Activated CD4-positive, alpha-beta memory T cell treated with anti-CD3 and anti-CD28 coated beads, Interleukin-2, amount 10 ng/mL, durations not matched to agents 7 days and 5 days (primary cell): ENCODE results near the gene HOXD3. TPM values are rescaled to one million over a fixed set of nuclear protein-coding genes. Genes with fewer than 3 reads are reported as not detected.

ENCODE experiments used
- CTCF ChIA-PET: fragments of 350-600 bp; sonication (Branson Sonifier 250); formaldehyde crosslinking; loops from one replicate; lab custom pipeline; 2021; ENCODE audit warnings: antibody characterized with exemption, inconsistent platforms; lab: Charles Lee
- POLR2A ChIA-PET: fragments of 350-600 bp; sonication (Branson Sonifier 250); formaldehyde crosslinking; loops from one replicate; lab custom pipeline; 2021; ENCODE audit warnings: antibody characterized with exemption; lab: Charles Lee
- DNase-seq: peaks from one replicate; pipeline ENCODE4 v3.0.0-alpha.2; 2020
- H3K27ac Mint-ChIP-seq: one replicate; pipeline ENCODE4 v1.8.0; 2021; ENCODE audit warnings: mild to moderate bottlenecking, mixed read lengths
- H3K27me3 Mint-ChIP-seq: one replicate; pipeline ENCODE4 v1.8.0; 2021; ENCODE audit warnings: mixed read lengths
- H3K36me3 Mint-ChIP-seq: one replicate; pipeline ENCODE4 v1.8.0; 2021; ENCODE audit warnings: low read depth, mixed read lengths
- H3K4me1 Mint-ChIP-seq: one replicate; pipeline ENCODE4 v1.8.0; 2021; ENCODE audit warnings: mixed read lengths
- H3K4me3 Mint-ChIP-seq: one replicate; pipeline ENCODE4 v1.8.0; 2021; ENCODE audit warnings: mild to moderate bottlenecking, mixed read lengths
- H3K9me3 Mint-ChIP-seq: one replicate; pipeline ENCODE4 v1.8.0; 2021; ENCODE audit warnings: mixed read lengths
- total RNA-seq, 2 experiments: library from RNA; stranded (reverse); gene quantifications; one replicate each; pipeline ENCODE4 v1.2.3, GENCODE V29; 2021

Gene HOXD3
- total RNA-seq, 2 experiments from 2014 or later: not detected

DNA sequence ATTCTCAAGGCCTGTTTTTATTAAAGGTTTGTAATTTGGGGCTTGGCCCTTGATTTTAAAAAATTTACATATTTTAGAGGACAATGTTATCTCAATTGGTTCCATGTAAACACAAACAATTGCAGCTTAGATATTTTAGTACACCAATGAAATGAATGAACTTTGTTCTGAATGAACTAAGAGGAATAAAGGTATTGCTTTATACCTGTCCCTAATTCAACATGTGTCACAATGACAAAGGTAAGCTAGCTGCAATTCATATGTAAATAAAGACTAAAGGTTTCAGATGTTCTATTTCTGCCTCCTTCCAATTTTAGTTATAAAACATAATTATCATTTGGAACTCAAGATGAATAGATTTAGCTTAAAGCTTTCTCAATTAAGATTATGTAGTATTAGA, 42.8 kb downstream of the HOXD3 start:
- H3K27me3 Mint-ChIP-seq: peaks cover 26% of the 10 kb centered on the region
- no peaks in the 10 kb centered on the region for H3K4me1 Mint-ChIP-seq
- H3K36me3 Mint-ChIP-seq: no peaks in the 10 kb centered on the region
- no peak overlapping the region for H3K27ac Mint-ChIP-seq
- no peaks in the 10 kb centered on the region for H3K9me3 Mint-ChIP-seq
- ChIA-PET POLR2A (no interaction called here), CTCF (interaction anchor here (0.7 to 0.9 kb wide), 2 partner anchors 23 to 297 kb away, joined by 3 read pairs; no protein-coding TSS in a partner anchor)
- no peak overlapping the region for H3K4me3 Mint-ChIP-seq
- DNase-seq: no peak

DNA sequence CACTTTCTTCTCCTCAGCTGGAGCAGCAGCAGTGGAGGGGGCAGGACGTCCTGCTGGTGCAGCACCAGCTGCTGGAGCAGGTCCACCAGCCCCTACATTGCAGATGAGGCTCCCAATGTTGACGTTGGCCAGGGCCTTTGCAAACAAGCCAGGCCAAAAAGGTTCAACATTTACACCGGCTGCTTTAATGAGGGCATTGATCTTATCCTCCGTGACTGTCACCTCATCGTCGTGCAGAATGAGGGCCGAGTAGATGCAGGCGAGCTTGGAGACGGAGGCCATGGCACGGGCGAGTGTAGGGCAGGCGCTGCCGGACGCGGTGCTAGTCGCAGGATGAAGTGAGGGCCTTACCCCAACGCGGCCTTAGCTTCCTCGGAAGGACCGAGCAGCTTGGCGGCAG, 43.9 kb downstream of the HOXD3 start:
- ChIA-PET POLR2A (no interaction called here), CTCF (no interaction called here)

DNA sequence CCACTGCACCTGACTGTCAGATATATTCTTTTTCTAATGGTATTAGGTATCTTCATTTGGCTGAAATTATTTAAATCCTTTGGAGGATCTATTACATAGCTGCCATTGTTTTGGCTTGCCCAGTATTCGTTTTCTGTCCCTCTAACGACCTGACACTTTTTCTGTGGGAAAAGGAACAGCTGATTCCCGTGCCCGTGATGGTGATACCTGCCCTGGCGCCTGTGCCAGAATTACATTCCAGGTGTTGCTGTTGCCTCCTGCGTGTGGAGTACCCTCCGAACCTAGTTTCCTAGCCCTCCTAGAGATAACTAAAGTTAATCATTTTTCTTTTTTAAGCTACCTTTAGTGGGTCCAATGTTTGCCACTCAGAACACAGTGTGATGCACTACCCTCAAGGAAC, 45.4 kb downstream of the HOXD3 start:
- Mint-ChIP-seq H3K36me3 (no peaks in the 10 kb centered on the region), H3K4me1 (no peaks in the 10 kb centered on the region), H3K9me3 (no peaks in the 10 kb centered on the region), H3K4me3 (no peak overlapping the region), H3K27me3 (peaks cover 16% of the 10 kb centered on the region), H3K27ac (no peak overlapping the region)
- POLR2A ChIA-PET: no interaction called here
- CTCF ChIA-PET: no interaction called here
- no peak for DNase-seq

More for the DNA sequence above, 43.9 kb downstream of the HOXD3 start:
- Mint-ChIP-seq H3K27me3 (peaks cover 23% of the 10 kb centered on the region), H3K36me3 (no peaks in the 10 kb centered on the region), H3K27ac (no peak overlapping the region), H3K4me1 (no peaks in the 10 kb centered on the region), H3K4me3 (no peak overlapping the region), H3K9me3 (no peaks in the 10 kb centered on the region)
- no peak for DNase-seq

DNA sequence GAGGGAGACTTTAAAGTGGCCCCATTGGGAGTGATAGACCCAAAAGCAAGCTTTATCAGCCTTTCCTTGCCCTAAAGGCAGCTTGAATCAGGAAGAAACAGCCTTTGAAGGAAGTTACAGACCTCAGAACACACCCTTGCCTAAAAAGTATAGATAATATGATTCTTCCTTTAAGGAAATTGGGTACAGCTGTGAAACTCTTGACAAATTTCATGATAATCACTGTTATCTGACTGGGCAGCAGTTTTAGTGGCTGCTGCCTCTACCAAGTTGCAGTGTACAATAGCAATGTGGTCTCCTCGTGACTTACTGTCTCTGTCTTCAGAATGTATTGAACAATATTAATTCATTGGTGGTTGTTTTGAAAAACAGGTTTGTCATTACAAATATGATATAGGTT, 48.0 kb downstream of the HOXD3 start:
- ChIA-PET CTCF (no interaction called here), POLR2A (no interaction called here)
- no peaks in the 10 kb centered on the region for H3K9me3 Mint-ChIP-seq

DNA sequence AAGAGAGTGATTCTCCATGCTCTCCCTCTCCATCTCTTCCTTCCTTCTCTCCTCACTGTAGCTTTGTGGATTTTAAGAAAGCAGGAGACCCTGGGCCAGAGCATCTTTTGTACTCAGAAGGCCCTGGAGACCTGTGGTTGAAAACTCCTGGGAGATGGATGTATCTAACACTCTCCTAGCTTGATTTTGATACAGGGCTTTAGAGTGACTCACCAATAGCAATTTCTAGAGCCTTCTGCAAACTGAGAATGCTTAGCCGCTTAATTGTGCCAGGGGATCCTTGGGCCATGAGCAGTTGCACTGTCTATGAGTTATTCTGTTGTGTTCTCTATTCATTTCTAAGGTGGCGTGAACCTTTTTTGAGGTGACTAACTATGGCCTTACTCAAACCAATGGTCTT, 49.0 kb downstream of the HOXD3 start:
- peaks cover 15% of the 10 kb centered on the region for H3K27me3 Mint-ChIP-seq
- H3K36me3 Mint-ChIP-seq: no peaks in the 10 kb centered on the region
- no peak for DNase-seq
- H3K9me3 Mint-ChIP-seq: no peaks in the 10 kb centered on the region
- POLR2A ChIA-PET: no interaction called here
- CTCF ChIA-PET: no interaction called here
- no peak overlapping the region for H3K27ac Mint-ChIP-seq
- no peak overlapping the region for H3K4me3 Mint-ChIP-seq
- H3K4me1 Mint-ChIP-seq: no peaks in the 10 kb centered on the region

More for the DNA sequence above, 48.0 kb downstream of the HOXD3 start:
- peaks cover 13% of the 10 kb centered on the region for H3K27me3 Mint-ChIP-seq
- H3K27ac Mint-ChIP-seq: no peak overlapping the region
- no peaks in the 10 kb centered on the region for H3K36me3 Mint-ChIP-seq
- no peak overlapping the region for H3K4me3 Mint-ChIP-seq
- no peaks in the 10 kb centered on the region for H3K4me1 Mint-ChIP-seq
- no peak for DNase-seq

DNA sequence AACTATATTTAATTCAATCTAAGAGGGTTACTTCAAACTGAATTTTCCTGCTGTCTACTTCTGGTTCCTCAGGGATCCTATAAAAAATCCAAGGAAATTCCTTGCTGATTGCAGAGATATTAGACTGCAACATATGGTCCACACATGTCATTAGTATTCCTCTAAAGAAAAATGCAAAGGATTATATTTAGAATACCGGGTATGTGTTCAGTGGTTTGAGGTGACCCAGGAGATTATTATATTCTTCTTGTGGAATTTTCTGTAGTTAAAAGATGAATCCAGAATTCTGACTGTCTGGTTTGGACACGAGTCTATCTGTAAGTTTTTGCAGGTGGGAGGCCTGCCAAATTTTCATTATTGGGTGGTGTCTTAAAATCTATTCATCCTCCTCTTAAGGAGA, 49.6 kb downstream of the HOXD3 start:
- H3K36me3 Mint-ChIP-seq: no peaks in the 10 kb centered on the region
- POLR2A ChIA-PET: no interaction called here
- CTCF ChIA-PET: interaction anchor here (0.7 kb wide), 1 partner anchor 28 kb away, joined by 3 read pairs; no protein-coding TSS in a partner anchor
- H3K4me3 Mint-ChIP-seq: no peak overlapping the region
- DNase-seq: no peak
- H3K9me3 Mint-ChIP-seq: no peaks in the 10 kb centered on the region
- H3K27ac Mint-ChIP-seq: no peak overlapping the region
- H3K27me3 Mint-ChIP-seq: peaks cover 18% of the 10 kb centered on the region
- no peaks in the 10 kb centered on the region for H3K4me1 Mint-ChIP-seq

DNA sequence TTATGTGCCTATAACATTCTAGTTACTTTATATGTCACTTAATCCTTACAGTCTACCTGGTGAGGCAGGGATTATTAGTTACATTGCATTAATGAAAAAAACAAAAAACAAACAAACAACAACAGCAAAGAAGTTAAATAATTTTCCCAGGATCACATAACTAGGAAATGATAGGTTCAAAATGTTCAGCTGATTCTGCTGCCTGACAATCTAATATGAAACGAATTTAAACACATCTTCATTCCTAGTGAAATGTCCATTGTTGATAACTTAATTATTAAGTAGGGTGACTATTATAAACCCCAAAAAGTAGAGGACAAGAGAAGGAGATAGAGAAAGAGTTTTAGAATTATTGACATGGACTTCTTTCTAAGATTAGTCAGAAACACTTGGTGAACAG, 54.0 kb downstream of the HOXD3 start:
- Mint-ChIP-seq H3K27me3 (peaks cover 13% of the 10 kb centered on the region), H3K4me1 (no peaks in the 10 kb centered on the region), H3K9me3 (no peaks in the 10 kb centered on the region), H3K36me3 (no peaks in the 10 kb centered on the region), H3K27ac (no peak overlapping the region), H3K4me3 (no peak overlapping the region)
- POLR2A ChIA-PET: no interaction called here
- CTCF ChIA-PET: interaction anchor here (1.4 to 1.6 kb wide), 2 partner anchors 84 to 244 kb away, joined by 3 to 4 read pairs; no protein-coding TSS in a partner anchor
- DNase-seq: no peak

DNA sequence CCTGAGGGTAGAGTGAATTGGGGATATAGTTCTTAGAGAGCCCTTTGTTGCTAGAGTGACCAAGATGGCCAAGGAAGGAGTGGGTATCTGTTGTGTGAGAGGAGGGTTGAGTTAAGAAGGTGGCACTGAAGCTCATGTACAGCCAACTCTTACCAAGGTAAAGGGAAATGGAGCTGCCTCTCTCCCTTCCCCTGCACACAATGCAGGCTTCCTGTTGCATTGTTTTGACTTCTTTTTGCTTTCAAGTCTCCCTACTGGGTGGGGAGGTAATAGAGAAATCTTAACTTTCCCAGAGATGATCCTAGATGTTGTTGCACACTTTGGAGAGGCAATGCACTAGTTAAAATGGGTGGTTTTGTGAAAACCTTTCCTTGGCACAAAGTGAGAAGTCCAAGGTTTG, 55.2 kb downstream of the HOXD3 start:
- Mint-ChIP-seq H3K4me3 (no peak overlapping the region), H3K9me3 (no peaks in the 10 kb centered on the region), H3K27me3 (peaks cover 13% of the 10 kb centered on the region), H3K27ac (no peak overlapping the region), H3K36me3 (no peaks in the 10 kb centered on the region), H3K4me1 (no peaks in the 10 kb centered on the region)
- ChIA-PET POLR2A (no interaction called here), CTCF (no interaction called here)
- DNase-seq: no peak

DNA sequence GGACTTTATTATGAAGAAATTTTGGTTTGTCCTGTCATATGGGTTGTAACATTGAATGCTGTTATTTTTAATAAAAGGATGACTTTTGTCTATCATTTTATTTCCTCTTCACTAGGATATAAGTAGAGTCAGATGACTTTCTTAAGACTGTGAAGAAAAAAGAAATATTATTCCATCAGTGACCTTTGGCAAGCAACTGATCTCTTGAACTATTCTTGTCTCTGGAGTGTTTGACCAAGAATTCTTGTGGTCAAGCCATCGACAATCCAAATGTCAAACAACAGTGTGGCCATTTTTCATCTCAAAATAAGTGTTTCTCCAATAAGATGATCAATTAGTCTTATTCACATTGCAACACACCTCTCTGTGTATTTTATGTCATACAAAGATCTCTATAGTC, 56.3 kb downstream of the HOXD3 start:
- DNase-seq: no peak
- Mint-ChIP-seq H3K27me3 (peaks cover 13% of the 10 kb centered on the region), H3K36me3 (no peaks in the 10 kb centered on the region), H3K4me3 (no peak overlapping the region), H3K9me3 (no peaks in the 10 kb centered on the region), H3K4me1 (no peaks in the 10 kb centered on the region), H3K27ac (no peak overlapping the region)
- CTCF ChIA-PET: no interaction called here
- POLR2A ChIA-PET: no interaction called here

Other genes starting within 250 kb of the HOXD3 start
- 10 to 100 TPM; 43.5 to 48.7 TPM for gene LNPK, start 155.0 kb upstream of the HOXD3 start, total RNA-seq
- gene EVX2, start 73.3 kb upstream of the HOXD3 start, total RNA-seq: not detected
- gene HOXD13, start 64.6 kb upstream of the HOXD3 start, total RNA-seq: not detected
- not detected for gene HOXD12, start 57.5 kb upstream of the HOXD3 start, total RNA-seq
- gene HOXD11, start 50.0 kb upstream of the HOXD3 start, total RNA-seq: not detected
- gene HOXD10, start 40.5 kb upstream of the HOXD3 start, total RNA-seq: not detected
- gene HOXD9, start 34.6 kb upstream of the HOXD3 start, total RNA-seq: not detected
- not detected for gene HOXD8, start 27.6 kb upstream of the HOXD3 start, total RNA-seq
- not detected for gene HOXD4, start 5.8 kb upstream of the HOXD3 start, total RNA-seq
- gene HOXD1, start 31.4 kb downstream of the HOXD3 start, total RNA-seq: not detected
- gene MTX2, start 112.1 kb downstream of the HOXD3 start, total RNA-seq: 10 to 100 TPM; 12.2 to 15.1 TPM